SK-N-SH (cell line): ENCODE results near the gene DOCK10. TPM values are rescaled to one million over a fixed set of nuclear protein-coding genes. Genes with fewer than 3 reads are reported as not detected.

Source experiments
- CTCF ChIA-PET: fragments of 300-600, 350-600 bp; formaldehyde crosslinking; extraction: SDS; loops from one replicate; lab custom pipeline; 2021; lab: Yijun Ruan, JAX
- POLR2A ChIA-PET: fragments of 350-600 bp; sonication (Branson Sonifier 250); formaldehyde crosslinking; extraction: SDS; loops from one replicate; lab custom pipeline; 2020; ENCODE audit warnings: antibody characterized with exemption, inconsistent platforms; lab: Yijun Ruan, JAX
- DNase-seq: peaks from one replicate; pipeline ENCODE4 v3.0.0; 2012
- H2AFZ ChIP-seq: fragments of 200-600 bp; sonication (generic); 2 replicates; pipeline ENCODE4 v1.8.1; 2016; ENCODE audit warnings: antibody characterized with exemption, mild to moderate bottlenecking, low read depth
- H3F3A ChIP-seq: fragments of 200-600 bp; sonication (generic); replicated peaks from 2 replicates; pipeline ENCODE3; 2016; ENCODE audit warnings: antibody characterized with exemption, mild to moderate bottlenecking; ENCODE audit not compliant: insufficient read depth
- H3K27ac ChIP-seq, 2 experiments: fragments of 200-500 bp in 1 of 2; fragments of 200-600 bp in 1 of 2; sonication (Bioruptor generic) in 1 of 2; sonication (generic), shearing (Covaris generic) in 1 of 2; 2 replicates each; pipeline versions ENCODE4 v1.5.1 to v1.6.1; 2014 to 2016; ENCODE audit warnings: low read depth in 2 of 2, inconsistent platforms in 1 of 2, low read length in 1 of 2, mild to moderate bottlenecking in 1 of 2, mixed read lengths in 1 of 2
- H3K27me3 ChIP-seq: fragments of 200-600 bp; sonication (generic), shearing (Covaris generic); 2 replicates; pipeline ENCODE4 v1.6.1; 2016; ENCODE audit warnings: mixed run types; ENCODE audit not compliant: insufficient read depth
- H3K36me3 ChIP-seq, 2 experiments: fragments of 200-500 bp in 1 of 2; fragments of 200-600 bp in 1 of 2; sonication (Bioruptor generic) in 1 of 2; sonication (generic) in 1 of 2; replicated peaks in 1 of 2; 2 replicates each; pipeline versions ENCODE3 to v1.5.1; 2014 to 2016; ENCODE audit warnings: low read length in 1 of 2, mild to moderate bottlenecking in 1 of 2; ENCODE audit not compliant: insufficient read depth in 2 of 2, control insufficient read depth in 1 of 2
- H3K4me1 ChIP-seq, 2 experiments: fragments of 200-500 bp in 1 of 2; fragments of 200-600 bp in 1 of 2; sonication (Bioruptor generic) in 1 of 2; sonication (generic), shearing (Covaris generic) in 1 of 2; 2 replicates each; pipeline versions ENCODE4 v1.5.1 to v1.6.1; 2014 to 2016; ENCODE audit warnings: low read depth in 1 of 2, low read length in 1 of 2, mixed run types in 1 of 2; ENCODE audit not compliant: insufficient read depth in 2 of 2, control insufficient read depth in 1 of 2
- H3K4me2 ChIP-seq: fragments of 200-600 bp; sonication (generic), shearing (Covaris generic); 2 replicates; pipeline ENCODE4 v1.6.1; 2017; ENCODE audit warnings: mixed run types
- H3K4me3 ChIP-seq, 2 experiments: fragments of 200-500 bp in 1 of 2; fragments of 200-600 bp in 1 of 2; sonication (Bioruptor generic) in 1 of 2; sonication (generic), shearing (Covaris generic) in 1 of 2; 2 replicates each; pipeline versions ENCODE4 v1.5.1 to v1.8.1; 2014 to 2016; ENCODE audit warnings: low read depth in 2 of 2, inconsistent platforms in 1 of 2, low read length in 1 of 2, mild to moderate bottlenecking in 1 of 2, mixed read lengths in 1 of 2, moderate library complexity in 1 of 2
- H3K79me2 ChIP-seq: fragments of 200-600 bp; sonication (generic); 2 replicates; pipeline ENCODE4 v1.8.1; 2017; ENCODE audit warnings: mild to moderate bottlenecking; ENCODE audit not compliant: insufficient read depth
- H3K9ac ChIP-seq: fragments of 200-600 bp; sonication (generic); 2 replicates; pipeline ENCODE4 v1.6.1; 2017; ENCODE audit warnings: mixed run types
- H3K9me2 ChIP-seq: fragments of 200-600 bp; sonication (generic); 2 replicates; pipeline ENCODE4 v1.6.1; 2017; ENCODE audit warnings: mixed run types
- H3K9me3 ChIP-seq: fragments of 200-600 bp; sonication (generic); 2 replicates; pipeline ENCODE4 v1.6.1; 2017; ENCODE audit warnings: mixed run types, mild to moderate bottlenecking, moderate library complexity
- H4K20me1 ChIP-seq: fragments of 200-600 bp; sonication (generic); 2 replicates; pipeline ENCODE4 v1.6.1; 2017; ENCODE audit warnings: mild to moderate bottlenecking, mixed run types; ENCODE audit not compliant: insufficient read depth
- EZH2phosphoT487 ChIP-seq: fragments of 200-600 bp; sonication (generic); IDR thresholded peaks from 2 replicates; pipeline ENCODE4 v1.6.1; 2017; ENCODE audit warnings: low read depth, mixed run types, mild to moderate bottlenecking, antibody characterized with exemption, moderate library complexity, borderline replicate concordance
- GABPA ChIP-seq: IDR thresholded peaks from 2 replicates; pipeline ENCODE4 v1.4.0; 2012; ENCODE audit warnings: low read depth, mild to moderate bottlenecking
- MXI1 ChIP-seq: IDR thresholded peaks from 2 replicates; pipeline ENCODE4 v1.6.1; 2012; ENCODE audit warnings: mild to moderate bottlenecking, low read depth, low read length, improper control_type of control experiment
- PBX3 ChIP-seq: IDR thresholded peaks from 2 replicates; pipeline ENCODE4; 2012
- RFX5 ChIP-seq: IDR thresholded peaks from 2 replicates; pipeline ENCODE4 v1.6.1; 2012; ENCODE audit warnings: mild to moderate bottlenecking, improper control_type of control experiment, low read length
- TAF1 ChIP-seq: IDR thresholded peaks from 2 replicates; pipeline ENCODE4 v1.6.1; 2012; ENCODE audit warnings: low read depth, mild to moderate bottlenecking, low read length, moderate library complexity, borderline replicate concordance
- TCF12 ChIP-seq: IDR thresholded peaks from 2 replicates; pipeline ENCODE4 v1.4.0; 2012
- USF2 ChIP-seq: fragments of 150-350 bp; IDR thresholded peaks from 2 replicates; pipeline ENCODE4 v1.6.1; 2017; ENCODE audit warnings: antibody characterized with exemption, low read length, low read depth, borderline replicate concordance
- whole genome bisulfite sequencing: methylation state at CpG from one replicate; pipeline ENCODE4 v1.1.6; 2017; ENCODE audit warnings: low lambda C conversion rate; 5-methylcytosine and 5-hydroxymethylcytosine counted together
- polyA plus RNA-seq, 3 experiments: library from polyadenylated mRNA; depleted of rRNA; stranded (reverse); fragments of >200 nt; gene quantifications; 2 replicates each; pipeline ENCODE4 v1.2.3, GENCODE V29; 2012
- TF ChIP-seq, protein P1 (sequence below): IDR thresholded peaks from 2 replicates; pipeline ENCODE4 v1.6.1; 2012; ENCODE audit warnings: mild to moderate bottlenecking, low read depth, low read length, moderate library complexity
- TF ChIP-seq, protein P2 (sequence below): fragments of 150-350 bp; IDR thresholded peaks from 2 replicates; pipeline ENCODE4 v1.6.1; 2016; ENCODE audit warnings: mild to moderate bottlenecking, low read depth, low read length

Gene DOCK10
- polyA plus RNA-seq, 1 of the 3 experiments (the other 2 are of a cell fraction) = 24.1 TPM

- Histone ChIP-seq H3K27ac (no peak overlapping the region), H3K79me2 (peaks cover 52% of the 10 kb centered on the region; the same call in 1 of the 2 replicates), H3K9me2 (no peaks in the 10 kb centered on the region), H3K9me3 (no peaks in the 10 kb centered on the region), H3K9ac (no peak overlapping the region), H3F3A (peaks cover 13% of the 10 kb centered on the region), H3K4me2 (no peak overlapping the region), H3K36me3 (no peaks in the 10 kb centered on the region), H3K4me3 (no peak overlapping the region), H3K4me1 (peaks cover 7 to 19% of the 10 kb centered on the region in 2 experiments; a peak in 3 of 4 replicates), H2AFZ (no peak overlapping the region), H3K27me3 (no peaks in the 10 kb centered on the region), H4K20me1 (no peaks in the 10 kb centered on the region)
- POLR2A ChIA-PET = no interaction called here
- WGBS = 95% methylated on average over 2 of the region's 2 CpGs
- CTCF ChIA-PET = interaction anchor here (1.7 kb wide), 1 partner anchor 14 kb away, joined by 5 read pairs; no protein-coding TSS in a partner anchor
- DNase-seq = no peak
- TF ChIP-seq TCF12 (no peak), TAF1 (no peak), RFX5 (no peak), USF2 (no peak), MXI1 (no peak), GABPA (no peak), PBX3 (no peak), EZH2phosphoT487 (no peak)
- TF ChIP-seq, protein P1, sequence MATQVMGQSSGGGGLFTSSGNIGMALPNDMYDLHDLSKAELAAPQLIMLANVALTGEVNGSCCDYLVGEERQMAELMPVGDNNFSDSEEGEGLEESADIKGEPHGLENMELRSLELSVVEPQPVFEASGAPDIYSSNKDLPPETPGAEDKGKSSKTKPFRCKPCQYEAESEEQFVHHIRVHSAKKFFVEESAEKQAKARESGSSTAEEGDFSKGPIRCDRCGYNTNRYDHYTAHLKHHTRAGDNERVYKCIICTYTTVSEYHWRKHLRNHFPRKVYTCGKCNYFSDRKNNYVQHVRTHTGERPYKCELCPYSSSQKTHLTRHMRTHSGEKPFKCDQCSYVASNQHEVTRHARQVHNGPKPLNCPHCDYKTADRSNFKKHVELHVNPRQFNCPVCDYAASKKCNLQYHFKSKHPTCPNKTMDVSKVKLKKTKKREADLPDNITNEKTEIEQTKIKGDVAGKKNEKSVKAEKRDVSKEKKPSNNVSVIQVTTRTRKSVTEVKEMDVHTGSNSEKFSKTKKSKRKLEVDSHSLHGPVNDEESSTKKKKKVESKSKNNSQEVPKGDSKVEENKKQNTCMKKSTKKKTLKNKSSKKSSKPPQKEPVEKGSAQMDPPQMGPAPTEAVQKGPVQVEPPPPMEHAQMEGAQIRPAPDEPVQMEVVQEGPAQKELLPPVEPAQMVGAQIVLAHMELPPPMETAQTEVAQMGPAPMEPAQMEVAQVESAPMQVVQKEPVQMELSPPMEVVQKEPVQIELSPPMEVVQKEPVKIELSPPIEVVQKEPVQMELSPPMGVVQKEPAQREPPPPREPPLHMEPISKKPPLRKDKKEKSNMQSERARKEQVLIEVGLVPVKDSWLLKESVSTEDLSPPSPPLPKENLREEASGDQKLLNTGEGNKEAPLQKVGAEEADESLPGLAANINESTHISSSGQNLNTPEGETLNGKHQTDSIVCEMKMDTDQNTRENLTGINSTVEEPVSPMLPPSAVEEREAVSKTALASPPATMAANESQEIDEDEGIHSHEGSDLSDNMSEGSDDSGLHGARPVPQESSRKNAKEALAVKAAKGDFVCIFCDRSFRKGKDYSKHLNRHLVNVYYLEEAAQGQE = no peak
- TF ChIP-seq, protein P2, sequence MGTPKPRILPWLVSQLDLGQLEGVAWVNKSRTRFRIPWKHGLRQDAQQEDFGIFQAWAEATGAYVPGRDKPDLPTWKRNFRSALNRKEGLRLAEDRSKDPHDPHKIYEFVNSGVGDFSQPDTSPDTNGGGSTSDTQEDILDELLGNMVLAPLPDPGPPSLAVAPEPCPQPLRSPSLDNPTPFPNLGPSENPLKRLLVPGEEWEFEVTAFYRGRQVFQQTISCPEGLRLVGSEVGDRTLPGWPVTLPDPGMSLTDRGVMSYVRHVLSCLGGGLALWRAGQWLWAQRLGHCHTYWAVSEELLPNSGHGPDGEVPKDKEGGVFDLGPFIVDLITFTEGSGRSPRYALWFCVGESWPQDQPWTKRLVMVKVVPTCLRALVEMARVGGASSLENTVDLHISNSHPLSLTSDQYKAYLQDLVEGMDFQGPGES = no peak
- TF ChIP-seq, all 33 proteins: peak for 0
These were observed 100.3 kb downstream of the DOCK10 start for GRCh38 chr2:224941960-224942359.
